ENCODE data around the gene MED12L.

Gene MED12L

DNA sequence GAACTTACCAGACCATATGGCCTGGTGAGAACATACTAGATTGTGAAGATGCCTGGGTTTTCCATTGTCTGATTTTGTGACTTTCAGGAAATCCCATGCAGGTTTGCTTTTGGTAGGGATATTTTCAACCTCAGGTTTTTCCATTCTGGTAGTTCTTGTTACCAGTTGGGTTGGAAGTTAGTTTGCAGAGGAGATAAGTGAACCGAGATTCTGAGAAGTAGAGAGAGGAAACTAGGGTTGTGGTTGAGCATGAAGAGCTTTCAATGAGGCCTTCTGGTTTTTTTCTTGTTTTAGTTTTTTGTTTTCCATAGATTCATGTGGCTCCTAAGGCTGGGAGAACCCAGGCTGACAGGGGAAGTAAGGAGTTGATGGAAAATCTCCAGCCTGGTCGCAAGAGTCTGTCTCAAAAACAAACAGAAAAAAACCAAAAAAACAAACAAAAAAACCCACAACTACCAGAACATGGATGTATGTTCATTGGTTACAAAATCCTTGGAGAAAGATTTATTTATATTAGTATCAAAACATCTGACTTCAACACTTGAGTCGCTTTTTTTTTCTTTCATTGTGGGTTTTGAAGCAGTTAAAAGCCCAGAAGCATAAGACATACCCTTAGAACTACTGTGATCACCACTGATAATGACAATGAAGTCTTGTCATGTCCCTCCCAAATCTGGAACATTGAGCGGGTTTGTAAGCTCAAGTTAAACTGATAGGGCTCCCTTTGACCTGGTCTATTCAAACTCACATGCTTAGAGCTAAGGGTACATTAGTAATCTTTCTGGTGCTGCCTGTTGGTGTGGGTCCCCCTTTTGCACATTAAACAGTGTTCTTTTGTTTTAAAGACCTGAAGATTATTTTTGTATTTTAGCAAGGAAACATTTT lies 114.3 kb downstream of the MED12L start:
- H2BK120ac ChIP-seq (ENCODE audit: low read depth, low read length), result no peak overlapping the region
- H4K8ac ChIP-seq (ENCODE audit: low read depth, low read length), result no peak overlapping the region
- H3K4ac ChIP-seq (ENCODE audit: low read depth, low read length), result no peak overlapping the region
- H3K27me3 ChIP-seq (ENCODE audit: insufficient read depth, low read length, poor library complexity), result no peaks in the 10 kb centered on the region
- H2BK15ac ChIP-seq (replicated peaks; ENCODE audit: low read depth), result no peak overlapping the region
- H3K4me2 ChIP-seq (ENCODE audit: low read length), result no peak overlapping the region
- no peak overlapping the region for H2BK5ac ChIP-seq (ENCODE audit: low read length)
- WGBS (ENCODE audit: extremely low coverage, insufficient coverage, low lambda C conversion rate), result no CpG with 5 or more reads among the region's 4 CpGs
- no peak overlapping the region for H3K27ac ChIP-seq (ENCODE audit: low read depth, low read length)
- H3K23ac ChIP-seq (ENCODE audit: low read length), result no peak overlapping the region
- H2AK5ac ChIP-seq (ENCODE audit: low read length), result no peak overlapping the region
- H3K18ac ChIP-seq (ENCODE audit: low read length), result no peak overlapping the region
- no peaks in the 10 kb centered on the region for H3K36me3 ChIP-seq (ENCODE audit: control insufficient read depth, insufficient read depth, low read length)
- H3K56ac ChIP-seq (ENCODE audit: low read length), result no peak overlapping the region
- no peak overlapping the region for H3K9ac ChIP-seq (ENCODE audit: low read length)
- no peaks in the 10 kb centered on the region for H3K79me1 ChIP-seq (ENCODE audit: low read length)
- no peaks in the 10 kb centered on the region for H3K79me2 ChIP-seq (ENCODE audit: control insufficient read depth, insufficient read depth, low read length)
- no peaks in the 10 kb centered on the region for H3K4me1 ChIP-seq (ENCODE audit: control insufficient read depth, low read depth, low read length)
- DNase-seq, result no peak
- H3K4me3 ChIP-seq (ENCODE audit: low read length), result no peak overlapping the region
- H4K5ac ChIP-seq (ENCODE audit: low read length), result no peak overlapping the region

- H3K4ac ChIP-seq (ENCODE audit: low read depth, low read length), result no peak overlapping the region
Observed at GRCh38 chr3:151200586-151200985, 115.1 kb downstream of the MED12L start.

DNA sequence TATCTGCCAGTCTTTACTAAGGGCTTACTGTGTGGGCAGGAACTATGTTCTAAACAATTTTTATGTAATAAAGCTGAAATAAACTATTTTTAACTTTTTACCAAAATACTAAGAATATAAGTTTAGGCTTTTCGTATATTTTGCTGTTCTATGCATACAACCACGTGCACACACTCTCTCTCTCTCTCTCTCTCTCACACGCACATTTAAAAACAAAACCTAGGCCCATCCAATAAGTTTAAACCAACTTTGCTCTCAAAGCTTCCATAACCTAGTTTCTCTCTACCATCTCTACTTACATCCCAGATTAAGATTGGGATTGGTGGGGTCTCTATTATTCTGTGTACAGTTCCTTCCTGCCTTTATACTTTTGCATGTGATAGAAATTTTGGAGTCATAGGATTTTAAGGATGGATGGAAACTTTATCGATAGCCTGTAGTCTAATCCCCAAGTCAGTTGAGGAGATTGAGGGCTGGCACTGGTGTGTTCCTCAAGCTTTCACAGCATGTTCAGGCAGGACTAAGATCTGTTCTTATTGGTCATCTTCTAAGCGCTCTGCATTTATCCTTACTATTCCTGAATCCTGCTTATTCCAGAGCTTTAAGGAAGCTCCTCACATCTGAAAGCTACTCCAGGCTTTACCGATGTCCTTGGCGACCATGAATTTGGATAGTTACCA lies 115.7 kb downstream of the MED12L start:
- no peaks in the 10 kb centered on the region for H3K4me1 ChIP-seq (ENCODE audit: control insufficient read depth, low read depth, low read length)
- H3K9ac ChIP-seq (ENCODE audit: low read length), result no peak overlapping the region
- H3K27ac ChIP-seq (ENCODE audit: low read depth, low read length), result no peak overlapping the region
- H2AK5ac ChIP-seq (ENCODE audit: low read length), result no peak overlapping the region
- no peaks in the 10 kb centered on the region for H3K79me2 ChIP-seq (ENCODE audit: control insufficient read depth, insufficient read depth, low read length)
- no peak overlapping the region for H3K4ac ChIP-seq (ENCODE audit: low read depth, low read length)
- H4K8ac ChIP-seq (ENCODE audit: low read depth, low read length), result no peak overlapping the region
- H2BK5ac ChIP-seq (ENCODE audit: low read length), result no peak overlapping the region
- H3K27me3 ChIP-seq (ENCODE audit: insufficient read depth, low read length, poor library complexity), result no peaks in the 10 kb centered on the region
- H3K79me1 ChIP-seq (ENCODE audit: low read length), result no peaks in the 10 kb centered on the region
- no peak overlapping the region for H3K4me3 ChIP-seq (ENCODE audit: low read length)
- no peaks in the 10 kb centered on the region for H3K36me3 ChIP-seq (ENCODE audit: control insufficient read depth, insufficient read depth, low read length)
- no peak overlapping the region for H4K5ac ChIP-seq (ENCODE audit: low read length)
- H3K56ac ChIP-seq (ENCODE audit: low read length), result no peak overlapping the region
- DNase-seq, result no peak
- H2BK15ac ChIP-seq (replicated peaks; ENCODE audit: low read depth), result no peak overlapping the region
- no peak overlapping the region for H3K18ac ChIP-seq (ENCODE audit: low read length)
- no peak overlapping the region for H3K4me2 ChIP-seq (ENCODE audit: low read length)
- 100% methylated on average over 1 of the region's 7 CpGs for WGBS (ENCODE audit: extremely low coverage, insufficient coverage, low lambda C conversion rate)
- no peak overlapping the region for H2BK120ac ChIP-seq (ENCODE audit: low read depth, low read length)
- no peak overlapping the region for H3K23ac ChIP-seq (ENCODE audit: low read length)

More at GRCh38 chr3:151200586-151200985, 115.1 kb downstream of the MED12L start:
- Histone ChIP-seq H3K79me1 (ENCODE audit: low read length) (no peaks in the 10 kb centered on the region), H3K9ac (ENCODE audit: low read length) (no peak overlapping the region), H2BK15ac (replicated peaks; ENCODE audit: low read depth) (no peak overlapping the region), H3K79me2 (ENCODE audit: control insufficient read depth, insufficient read depth, low read length) (no peaks in the 10 kb centered on the region), H4K5ac (ENCODE audit: low read length) (no peak overlapping the region), H2AK5ac (ENCODE audit: low read length) (no peak overlapping the region), H3K56ac (ENCODE audit: low read length) (no peak overlapping the region), H3K23ac (ENCODE audit: low read length) (no peak overlapping the region), H3K4me3 (ENCODE audit: low read length) (no peak overlapping the region), H4K8ac (ENCODE audit: low read depth, low read length) (no peak overlapping the region), H3K4me2 (ENCODE audit: low read length) (no peak overlapping the region), H3K36me3 (ENCODE audit: control insufficient read depth, insufficient read depth, low read length) (no peaks in the 10 kb centered on the region), H3K4me1 (ENCODE audit: control insufficient read depth, low read depth, low read length) (no peaks in the 10 kb centered on the region), H2BK5ac (ENCODE audit: low read length) (no peak overlapping the region), H3K27ac (ENCODE audit: low read depth, low read length) (no peak overlapping the region), H2BK120ac (ENCODE audit: low read depth, low read length) (no peak overlapping the region), H3K18ac (ENCODE audit: low read length) (no peak overlapping the region), H3K27me3 (ENCODE audit: insufficient read depth, low read length, poor library complexity) (no peaks in the 10 kb centered on the region)
- WGBS (ENCODE audit: extremely low coverage, insufficient coverage, low lambda C conversion rate), result no CpG with 5 or more reads among the region's 2 CpGs
- no peak for DNase-seq

DNA sequence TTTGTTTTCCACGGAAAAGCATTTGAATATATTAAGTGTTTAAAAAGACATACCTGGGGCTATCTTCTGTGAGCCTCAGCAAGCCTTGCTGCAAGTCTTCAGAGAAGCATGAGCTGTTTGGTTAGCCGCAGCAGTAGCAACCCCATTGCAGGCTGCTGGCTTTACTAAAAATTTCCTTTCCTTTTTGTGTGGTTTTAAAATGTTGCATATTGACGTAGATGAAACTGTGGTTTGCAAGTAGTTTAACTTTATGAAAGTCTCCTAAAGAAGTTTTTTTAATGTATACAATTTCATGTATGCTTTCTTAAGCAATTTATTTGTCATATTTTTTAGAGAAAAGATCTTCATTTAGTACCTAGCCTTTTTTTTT lies 117.6 kb downstream of the MED12L start, which contains the start of gene GPR171:
Gene GPR171 (minus strand): TSS at position 166 of the 370 bp plus-strand sequence. CDS start 3,830 bp downstream, outside the sequence.
- no peaks in the 10 kb centered on the region for H3K27me3 ChIP-seq (ENCODE audit: insufficient read depth, low read length, poor library complexity)
- H3K18ac ChIP-seq (ENCODE audit: low read length), result no peak within 1 kb of the TSS
- no peak within 1 kb of the TSS for H3K23ac ChIP-seq (ENCODE audit: low read length)
- no peak within 1 kb of the TSS for H2AK5ac ChIP-seq (ENCODE audit: low read length)
- H3K56ac ChIP-seq (ENCODE audit: low read length), result no peak within 1 kb of the TSS
- no peak for DNase-seq
- no peak within 1 kb of the TSS for H3K9ac ChIP-seq (ENCODE audit: low read length)
- no peak within 1 kb of the TSS for H4K8ac ChIP-seq (ENCODE audit: low read depth, low read length)
- no peak within 1 kb of the TSS for H3K4me3 ChIP-seq (ENCODE audit: low read length)
- H3K79me2 ChIP-seq (ENCODE audit: control insufficient read depth, insufficient read depth, low read length), result no peaks in the 10 kb centered on the region
- H3K4ac ChIP-seq (ENCODE audit: low read depth, low read length), result no peak within 1 kb of the TSS
- H3K4me2 ChIP-seq (ENCODE audit: low read length), result no peak within 1 kb of the TSS
- H3K79me1 ChIP-seq (ENCODE audit: low read length), result no peaks in the 10 kb centered on the region
- no peak within 1 kb of the TSS for H2BK120ac ChIP-seq (ENCODE audit: low read depth, low read length)
- no peaks in the 10 kb centered on the region for H3K36me3 ChIP-seq (ENCODE audit: control insufficient read depth, insufficient read depth, low read length)
- H2BK15ac ChIP-seq (replicated peaks; ENCODE audit: low read depth), result no peak within 1 kb of the TSS
- no peak within 1 kb of the TSS for H4K5ac ChIP-seq (ENCODE audit: low read length)
- H2BK5ac ChIP-seq (ENCODE audit: low read length), result no peak within 1 kb of the TSS
- H3K4me1 ChIP-seq (ENCODE audit: control insufficient read depth, low read depth, low read length), result no peaks in the 10 kb centered on the region
- no peak within 1 kb of the TSS for H3K27ac ChIP-seq (ENCODE audit: low read depth, low read length)
- no CpG with 5 or more reads among the region's 3 CpGs for WGBS (ENCODE audit: extremely low coverage, insufficient coverage, low lambda C conversion rate)

GRCh38 chr3:151204530-151205402 lies 119.3 kb downstream of the MED12L start:
- no peak overlapping the region for H2BK5ac ChIP-seq (ENCODE audit: low read length)
- no peak overlapping the region for H3K27ac ChIP-seq (ENCODE audit: low read depth, low read length)
- DNase-seq, result no peak
- no peak overlapping the region for H3K56ac ChIP-seq (ENCODE audit: low read length)
- no peak overlapping the region for H4K5ac ChIP-seq (ENCODE audit: low read length)
- H3K27me3 ChIP-seq (ENCODE audit: insufficient read depth, low read length, poor library complexity), result no peaks in the 10 kb centered on the region
- no peak overlapping the region for H4K8ac ChIP-seq (ENCODE audit: low read depth, low read length)
- H3K23ac ChIP-seq (ENCODE audit: low read length), result no peak overlapping the region
- H2AK5ac ChIP-seq (ENCODE audit: low read length), result no peak overlapping the region
- no peak overlapping the region for H2BK120ac ChIP-seq (ENCODE audit: low read depth, low read length)
- H3K4me3 ChIP-seq (ENCODE audit: low read length), result no peak overlapping the region
- no peaks in the 10 kb centered on the region for H3K4me1 ChIP-seq (ENCODE audit: control insufficient read depth, low read depth, low read length)
- no peak overlapping the region for H3K18ac ChIP-seq (ENCODE audit: low read length)
- WGBS (ENCODE audit: extremely low coverage, insufficient coverage, low lambda C conversion rate), result no CpG with 5 or more reads among the region's 3 CpGs
- no peak overlapping the region for H3K4ac ChIP-seq (ENCODE audit: low read depth, low read length)
- no peak overlapping the region for H3K9ac ChIP-seq (ENCODE audit: low read length)
- H3K79me1 ChIP-seq (ENCODE audit: low read length), result no peaks in the 10 kb centered on the region
- no peak overlapping the region for H2BK15ac ChIP-seq (replicated peaks; ENCODE audit: low read depth)
- no peak overlapping the region for H3K4me2 ChIP-seq (ENCODE audit: low read length)
- H3K79me2 ChIP-seq (ENCODE audit: control insufficient read depth, insufficient read depth, low read length), result no peaks in the 10 kb centered on the region
- H3K36me3 ChIP-seq (ENCODE audit: control insufficient read depth, insufficient read depth, low read length), result no peaks in the 10 kb centered on the region
